ENCODE data around the gene COTL1.

DNA sequence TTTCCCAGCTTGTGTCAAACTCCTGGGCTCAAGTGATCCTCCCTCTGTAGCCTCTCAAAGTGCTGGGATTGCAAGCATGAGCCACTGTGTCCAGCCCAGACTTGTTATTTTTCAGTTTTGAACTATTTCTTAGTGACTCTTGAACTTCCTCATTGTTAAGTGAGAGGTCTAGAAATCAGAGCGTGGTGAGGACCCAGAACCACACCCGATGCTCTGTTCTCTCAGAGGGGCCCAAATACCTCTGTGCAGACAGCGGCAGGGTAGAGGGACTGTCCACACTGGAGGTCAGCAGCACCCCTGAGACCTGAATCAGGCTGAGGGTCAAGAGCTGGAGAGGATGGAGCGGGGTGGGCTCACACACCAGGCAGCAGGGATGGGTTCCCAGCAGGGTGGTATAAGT is 65.7 kb downstream of the COTL1 start:
- TF ChIP-seq, protein P1, sequence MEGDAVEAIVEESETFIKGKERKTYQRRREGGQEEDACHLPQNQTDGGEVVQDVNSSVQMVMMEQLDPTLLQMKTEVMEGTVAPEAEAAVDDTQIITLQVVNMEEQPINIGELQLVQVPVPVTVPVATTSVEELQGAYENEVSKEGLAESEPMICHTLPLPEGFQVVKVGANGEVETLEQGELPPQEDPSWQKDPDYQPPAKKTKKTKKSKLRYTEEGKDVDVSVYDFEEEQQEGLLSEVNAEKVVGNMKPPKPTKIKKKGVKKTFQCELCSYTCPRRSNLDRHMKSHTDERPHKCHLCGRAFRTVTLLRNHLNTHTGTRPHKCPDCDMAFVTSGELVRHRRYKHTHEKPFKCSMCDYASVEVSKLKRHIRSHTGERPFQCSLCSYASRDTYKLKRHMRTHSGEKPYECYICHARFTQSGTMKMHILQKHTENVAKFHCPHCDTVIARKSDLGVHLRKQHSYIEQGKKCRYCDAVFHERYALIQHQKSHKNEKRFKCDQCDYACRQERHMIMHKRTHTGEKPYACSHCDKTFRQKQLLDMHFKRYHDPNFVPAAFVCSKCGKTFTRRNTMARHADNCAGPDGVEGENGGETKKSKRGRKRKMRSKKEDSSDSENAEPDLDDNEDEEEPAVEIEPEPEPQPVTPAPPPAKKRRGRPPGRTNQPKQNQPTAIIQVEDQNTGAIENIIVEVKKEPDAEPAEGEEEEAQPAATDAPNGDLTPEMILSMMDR (IDR thresholded peaks at IDR 0.05) = no peak
- no peak for TF ChIP-seq POLR2A (IDR thresholded peaks at IDR 0.05)
